AG04450 (cell line): Measurements from ENCODE around the gene NGRN. TPM values are rescaled to one million over a fixed set of nuclear protein-coding genes. Genes with fewer than 3 reads are reported as not detected.
"Not testable (repeated sequence)": the region's sequence is repeated elsewhere in the genome, so short reads cannot be mapped to it uniquely, and the experiment has no call there.

Experiments used
- CTCF ChIA-PET: fragments of 300-600, 350-600 bp; formaldehyde crosslinking; extraction: SDS; loops from one replicate; lab custom pipeline; 2022; ENCODE audit warnings: antibody characterized with exemption, inconsistent platforms; lab: Charles Lee
- POLR2A ChIA-PET: fragments of 350-600 bp; formaldehyde crosslinking; extraction: SDS; loops from one replicate; lab custom pipeline; 2021; ENCODE audit warnings: antibody characterized with exemption, inconsistent platforms; lab: Yijun Ruan, JAX
- DNase-seq: peaks from one replicate; pipeline ENCODE4 v3.0.0-alpha.2; 2011; ENCODE audit warnings: low read depth, low spot score
- H3K27ac ChIP-seq: one replicate; pipeline ENCODE4 v1.5.1; 2012; ENCODE audit warnings: low read depth, low read length, control low read depth
- H3K27me3 ChIP-seq: one replicate; pipeline ENCODE4 v1.6.0; 2012; ENCODE audit warnings: low read length; ENCODE audit not compliant: control insufficient read depth, insufficient read depth
- H3K4me3 ChIP-seq: 2 replicates; pipeline ENCODE4 v1.5.1; 2011; ENCODE audit warnings: mild to moderate bottlenecking, low read depth, low read length, control low read depth
- H3K9me3 ChIP-seq: 2 replicates; pipeline ENCODE4 v1.5.1; 2012; ENCODE audit warnings: low read length; ENCODE audit not compliant: control insufficient read depth, insufficient read depth
- CTCF ChIP-seq: IDR thresholded peaks from 2 replicates; pipeline ENCODE4 v1.5.1; 2011; ENCODE audit warnings: low read depth, low read length, control low read depth, inconsistent platforms
- polyA plus RNA-seq: library from polyadenylated mRNA; depleted of rRNA; stranded (reverse); fragments of >200 nt; gene quantifications from 2 replicates; pipeline ENCODE4 v1.2.3, GENCODE V29; 2011

NGRN gene
- polyA plus RNA-seq, 1 experiment, result 81.8 TPM

GRCh38 chr15:90300541-90300940, 35.1 kb downstream of the NGRN start:
- DNase-seq, result no peak
- POLR2A ChIA-PET, result no interaction called here

GRCh38 chr15:90300988-90301706, 35.7 kb downstream of the NGRN start:
- ChIA-PET POLR2A (no interaction called here), CTCF (interaction anchor here (0.6 to 6.2 kb wide), 18 partner anchors 8 to 287 kb away, joined by 3 to 54 read pairs (median 4); no protein-coding TSS in a partner anchor)
- H3K4me3 ChIP-seq, result no peak overlapping the region
- H3K9me3 ChIP-seq, result peaks cover 3% of the 10 kb centered on the region; the same call in 1 of the 2 replicates
- TF ChIP-seq CTCF, result peak; percentile 83
- peaks cover under 1% of the 10 kb centered on the region for H3K27me3 ChIP-seq
- DNase-seq, result no peak
- H3K27ac ChIP-seq, result no peak overlapping the region

More at GRCh38 chr15:90300541-90300940, 35.1 kb downstream of the NGRN start:
- Histone ChIP-seq H3K27me3 (peaks cover 2% of the 10 kb centered on the region), H3K27ac (no peak overlapping the region), H3K9me3 (peaks cover 3% of the 10 kb centered on the region; the same call in 1 of the 2 replicates), H3K4me3 (no peak overlapping the region)
- CTCF ChIA-PET, result interaction anchor here (0.6 to 6.2 kb wide), 10 partner anchors 7 to 188 kb away, joined by 3 to 54 read pairs (median 4); no protein-coding TSS in a partner anchor
- no peak for TF ChIP-seq CTCF

GRCh38 chr15:90301707-90302300, 36.3 kb downstream of the NGRN start:
- no peak for TF ChIP-seq CTCF

GRCh38 chr15:90305355-90305754, 39.9 kb downstream of the NGRN start:
- H3K9me3 ChIP-seq, POLR2A ChIA-PET, H3K27ac ChIP-seq, H3K27me3 ChIP-seq, H3K4me3 ChIP-seq, DNase-seq: not testable (repeated sequence)
- CTCF ChIA-PET, result interaction anchor here (1.1 to 8.7 kb wide), 3 partner anchors 11 to 177 kb away, joined by 3 to 53 read pairs (median 25); no protein-coding TSS in a partner anchor

More at GRCh38 chr15:90301707-90302300, 36.3 kb downstream of the NGRN start:
- H3K9me3 ChIP-seq, result peaks cover 3% of the 10 kb centered on the region; the same call in 1 of the 2 replicates
- no peak overlapping the region for H3K27ac ChIP-seq
- no peaks in the 10 kb centered on the region for H3K27me3 ChIP-seq
- H3K4me3 ChIP-seq, result no peak overlapping the region
- no peak for DNase-seq
- ChIA-PET CTCF (interaction anchor here (0.6 to 6.2 kb wide), 18 partner anchors 8 to 286 kb away, joined by 3 to 54 read pairs (median 4); no protein-coding TSS in a partner anchor), POLR2A (no interaction called here)

GRCh38 chr15:90305932-90306331, 40.5 kb downstream of the NGRN start:
- no peak for DNase-seq
- Histone ChIP-seq H3K4me3 (no peak overlapping the region), H3K27me3 (no peaks in the 10 kb centered on the region), H3K9me3 (peaks cover 3% of the 10 kb centered on the region; the same call in 1 of the 2 replicates), H3K27ac (no peak overlapping the region)
- TF ChIP-seq CTCF, result no peak
- CTCF ChIA-PET, result interaction anchor here (1.1 to 8.7 kb wide), 3 partner anchors 12 to 176 kb away, joined by 3 to 53 read pairs (median 25); no protein-coding TSS in a partner anchor
- POLR2A ChIA-PET, result no interaction called here
